GM18517 (cell line): ENCODE data around the gene PDILT.
"Not testable (repeated sequence)": the region's sequence is repeated elsewhere in the genome, so short reads cannot be mapped to it uniquely, and the experiment has no call there.

Source experiments
- ATAC-seq: cut with Tn5 transposase; IDR thresholded peaks from one replicate; pipeline ENCODE4 v1.9.1; 2021; ENCODE audit warnings: mild to moderate bottlenecking, moderate library complexity; ENCODE audit not compliant: unreplicated experiment

Gene PDILT

GRCh38 chr16:20323591-20324117, 80.9 kb downstream of the PDILT start:
- no peak for ATAC-seq

- ATAC-seq = no peak
These were observed 81.8 kb downstream of the PDILT start for GRCh38 chr16:20322696-20323095.

- no peak for ATAC-seq
These were observed 82.9 kb downstream of the PDILT start for GRCh38 chr16:20321671-20322070.

GRCh38 chr16:20321051-20321450, 83.5 kb downstream of the PDILT start:
- ATAC-seq = not testable (repeated sequence)

GRCh38 chr16:20320592-20320991, 83.9 kb downstream of the PDILT start:
- ATAC-seq = no peak

GRCh38 chr16:20320178-20320577, 84.4 kb downstream of the PDILT start:
- ATAC-seq = no peak

GRCh38 chr16:20319406-20319805, 85.1 kb downstream of the PDILT start:
- no peak for ATAC-seq

DNA sequence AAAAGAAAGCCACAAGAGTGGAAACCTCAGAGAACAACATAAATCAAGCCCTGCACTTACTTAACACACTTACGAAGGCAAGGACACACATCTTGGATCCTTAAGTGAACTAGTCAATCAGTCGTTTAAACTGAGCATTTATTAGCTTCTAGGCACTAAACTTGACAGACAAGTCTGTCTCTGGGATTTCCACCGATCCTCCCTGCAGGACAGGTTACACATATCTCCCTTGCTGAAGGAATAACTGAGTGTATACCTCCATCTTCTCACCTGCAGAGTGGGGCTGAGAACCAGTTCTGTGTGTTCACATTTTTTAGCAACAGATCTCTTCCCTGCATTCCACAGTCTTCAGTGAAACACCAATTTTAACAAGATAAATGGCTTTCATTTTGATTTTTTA, 86.1 kb downstream of the PDILT start:
- no peak for ATAC-seq

DNA sequence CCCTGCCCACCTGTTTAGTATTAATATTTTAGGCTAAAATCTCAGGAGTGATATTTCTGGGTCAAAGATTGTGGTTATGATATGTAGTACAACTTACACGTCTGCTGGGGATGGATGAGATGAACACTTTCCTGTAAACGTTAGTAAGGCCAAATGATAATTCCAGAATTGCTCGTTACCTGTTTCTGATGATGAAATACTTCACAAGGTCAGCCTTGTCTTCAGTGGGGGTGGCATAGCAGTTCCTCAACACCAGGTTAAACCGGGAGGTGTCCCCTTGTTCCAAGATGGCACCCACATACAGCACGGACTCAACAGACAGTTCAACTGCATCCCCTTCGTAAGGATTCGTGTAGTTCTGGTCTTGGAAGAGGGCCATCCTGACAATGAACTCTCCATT, 86.5 kb downstream of the PDILT start:
- no peak for ATAC-seq

GRCh38 chr16:20317117-20317516, 87.4 kb downstream of the PDILT start:
- no peak for ATAC-seq

- no peak for ATAC-seq
These were observed 87.8 kb downstream of the PDILT start for GRCh38 chr16:20316715-20317114.

DNA sequence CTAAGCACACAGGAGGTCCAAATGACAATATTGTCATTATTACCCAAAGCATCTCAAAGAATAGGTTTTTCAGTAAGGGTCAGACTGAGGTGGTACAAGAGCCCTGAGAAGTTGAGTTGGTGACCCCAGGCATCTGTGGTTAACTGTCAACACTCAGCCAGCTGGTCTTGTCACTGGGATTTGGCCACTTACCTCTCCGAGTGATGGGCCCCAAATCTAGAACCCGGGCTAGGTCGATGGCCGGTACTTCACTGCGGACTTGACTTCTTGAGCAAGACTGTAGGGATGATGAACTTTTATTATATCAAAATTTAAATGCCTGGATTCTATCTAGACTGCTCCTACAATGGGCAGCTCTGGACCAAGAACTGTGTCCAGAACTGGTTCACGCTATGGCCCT, 88.8 kb downstream of the PDILT start:
- ATAC-seq = no peak

DNA sequence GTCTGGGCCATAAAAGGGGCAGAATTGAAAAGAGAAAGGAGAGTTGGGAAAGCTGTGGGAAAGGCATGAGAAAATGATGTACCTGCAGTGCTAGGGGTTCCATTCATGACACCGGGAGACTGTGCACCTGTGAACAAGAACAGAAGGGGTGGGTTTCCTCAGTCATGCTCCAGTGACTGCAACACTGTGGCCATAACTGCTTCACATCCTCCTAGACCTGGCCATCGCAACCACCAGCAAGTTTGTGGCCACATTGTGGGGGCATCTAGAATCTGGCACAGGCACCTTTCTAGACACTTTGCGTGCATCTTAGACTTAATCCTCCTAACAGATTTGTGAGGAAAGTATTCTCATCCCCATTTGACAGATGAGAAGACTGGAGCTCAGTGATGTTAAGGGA, 90.0 kb downstream of the PDILT start:
- ATAC-seq = no peak

DNA sequence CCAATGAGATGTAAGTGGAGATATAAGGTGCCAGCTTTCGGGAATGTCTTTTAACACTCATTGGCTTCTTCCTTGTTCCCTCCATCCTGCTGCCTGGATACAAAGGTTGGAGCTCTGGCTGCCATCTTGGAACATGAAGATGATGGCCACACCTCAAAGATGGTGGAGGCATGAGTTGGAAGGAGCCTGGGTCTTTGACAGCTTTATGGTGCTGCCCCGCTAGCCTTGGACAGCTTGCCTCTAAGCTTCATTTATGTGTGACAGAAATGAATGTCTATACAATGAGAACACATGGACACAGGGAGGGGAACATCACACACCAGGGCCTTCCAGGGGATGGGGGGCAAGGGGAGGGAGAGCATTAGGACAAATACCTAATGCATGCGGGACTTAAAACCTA, 90.8 kb downstream of the PDILT start:
- no peak for ATAC-seq

- ATAC-seq = not testable (repeated sequence)
These were observed 91.9 kb downstream of the PDILT start for GRCh38 chr16:20312536-20313095.

DNA sequence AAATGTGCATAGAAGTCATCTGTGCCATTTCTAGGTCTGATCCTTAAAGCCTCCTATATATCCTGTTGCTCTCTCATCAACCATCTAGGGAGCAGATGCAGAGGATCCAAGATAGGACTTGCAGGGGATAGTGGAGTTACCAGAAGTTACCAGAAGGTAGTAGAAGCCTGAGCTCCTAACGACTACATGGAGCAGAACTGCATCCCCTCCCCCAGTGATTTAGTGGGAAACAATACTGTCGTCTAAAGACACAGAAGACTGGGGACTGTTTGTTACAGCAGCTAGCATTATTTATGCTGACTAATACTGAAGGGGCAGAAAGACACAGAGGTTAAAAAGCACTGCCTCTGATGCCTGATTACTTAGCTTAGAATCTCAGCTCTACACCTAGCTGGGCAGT, 93.0 kb downstream of the PDILT start:
- ATAC-seq = no peak

DNA sequence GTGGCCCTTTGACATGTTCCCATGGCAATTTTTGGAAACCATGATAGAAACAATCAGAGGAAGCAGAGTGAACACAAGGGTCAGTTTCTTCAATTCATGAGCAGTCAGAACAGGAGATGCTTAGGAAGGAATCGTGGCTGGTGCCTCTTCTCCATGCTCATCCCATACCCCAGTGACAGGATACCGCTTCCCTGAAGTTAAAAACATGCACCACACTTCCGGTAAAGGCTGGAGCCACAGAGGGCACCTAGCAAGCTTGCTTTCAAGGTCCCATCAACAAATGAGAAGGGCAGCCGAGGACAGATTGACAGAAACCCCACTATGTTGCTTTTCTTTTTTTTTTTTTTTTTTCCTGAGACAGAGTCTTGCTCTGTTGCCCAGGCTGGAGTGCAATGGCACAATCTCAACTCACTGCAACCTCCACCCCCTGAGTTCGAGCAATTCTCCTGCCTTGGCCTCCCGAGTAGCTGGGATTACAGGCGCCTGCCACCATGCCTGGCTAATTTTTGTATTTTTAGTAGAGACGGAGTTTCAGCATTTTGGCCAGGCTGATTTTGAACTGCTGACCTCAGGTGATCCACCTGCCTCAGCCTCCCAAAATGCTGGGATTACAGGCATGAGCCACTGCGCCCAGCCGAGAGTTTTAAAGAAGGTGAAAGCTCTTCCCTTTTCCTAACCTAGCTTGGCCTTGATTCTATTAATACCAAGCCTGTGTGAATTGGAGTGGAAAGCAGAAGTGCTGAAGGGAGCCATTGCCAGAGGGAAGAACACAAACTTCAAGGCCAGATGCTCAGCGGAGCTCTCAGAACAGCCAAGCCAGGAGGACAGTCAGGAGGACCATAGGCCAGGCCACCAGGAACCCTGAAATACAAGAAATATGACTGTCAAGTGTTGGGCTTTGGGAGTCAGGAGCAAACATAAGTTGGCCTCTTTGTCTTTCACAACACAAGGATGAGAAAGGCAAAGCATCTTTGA, 93.8 kb downstream of the PDILT start:
- ATAC-seq = no peak

- no peak for ATAC-seq
These were observed 94.8 kb downstream of the PDILT start for GRCh38 chr16:20309786-20310185.
